Measurements from ENCODE around the gene TMEM132D. TPM values are rescaled to one million over a fixed set of nuclear protein-coding genes. Genes with fewer than 3 reads are reported as not detected.

TMEM132D gene
- total RNA-seq, 1 experiment from 2014 or later = not detected

DNA sequence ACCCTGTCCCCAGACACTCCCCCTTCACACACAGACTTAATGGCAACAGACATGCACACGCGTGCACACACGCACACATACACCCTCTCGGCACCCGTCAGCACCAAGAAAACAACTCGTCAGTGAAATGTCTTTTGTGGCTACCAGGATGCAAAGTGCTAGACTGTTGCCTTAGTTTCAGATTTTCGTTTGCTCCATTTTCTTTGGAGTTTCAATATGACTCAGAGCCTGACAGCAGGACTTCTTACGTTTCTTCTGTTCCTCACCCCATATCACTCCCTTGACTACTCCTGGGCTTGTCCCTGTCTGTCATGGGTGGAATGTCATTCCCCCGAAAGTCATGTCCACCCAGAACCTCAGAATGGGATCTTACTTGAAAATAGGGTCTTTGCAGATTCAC lies 867.7 kb downstream of the TMEM132D start:
- intact Hi-C loops (cut with micrococcal nuclease; ENCODE audit: unreplicated experiment) (no loop called here), in situ Hi-C loops (cut with HindIII; ENCODE audit: low pct_unique_long_range_greater_than_20kb, low sequenced_read_pairs) (no loop called here)
- Histone ChIP-seq H3K27me3 (ENCODE audit: control insufficient read depth, insufficient read depth, low read length) (no peaks in the 10 kb centered on the region), H3K27ac (ENCODE audit: low read length) (no peak overlapping the region), H3K36me3 (ENCODE audit: control insufficient read depth, insufficient read depth, low read length) (no peaks in the 10 kb centered on the region), H3K4me3 (ENCODE audit: low read depth in 2 of 2, low read length in 2 of 2) (no peak overlapping the region), H3K4me1 (ENCODE audit: control insufficient read depth, insufficient read depth, low read length) (no peaks in the 10 kb centered on the region), H3K9me3 (ENCODE audit: control insufficient read depth, insufficient read depth, low read depth, low read length) (no peaks in the 10 kb centered on the region)
- DNase-seq (ENCODE audit: low read depth, low spot score) (no peak), ATAC-seq (no peak)
- POLR2A ChIA-PET = no interaction called here
- no TSS peak for BruUV-seq (replicated peaks)
- CTCF ChIA-PET = no interaction called here
- TF ChIP-seq, protein P1, sequence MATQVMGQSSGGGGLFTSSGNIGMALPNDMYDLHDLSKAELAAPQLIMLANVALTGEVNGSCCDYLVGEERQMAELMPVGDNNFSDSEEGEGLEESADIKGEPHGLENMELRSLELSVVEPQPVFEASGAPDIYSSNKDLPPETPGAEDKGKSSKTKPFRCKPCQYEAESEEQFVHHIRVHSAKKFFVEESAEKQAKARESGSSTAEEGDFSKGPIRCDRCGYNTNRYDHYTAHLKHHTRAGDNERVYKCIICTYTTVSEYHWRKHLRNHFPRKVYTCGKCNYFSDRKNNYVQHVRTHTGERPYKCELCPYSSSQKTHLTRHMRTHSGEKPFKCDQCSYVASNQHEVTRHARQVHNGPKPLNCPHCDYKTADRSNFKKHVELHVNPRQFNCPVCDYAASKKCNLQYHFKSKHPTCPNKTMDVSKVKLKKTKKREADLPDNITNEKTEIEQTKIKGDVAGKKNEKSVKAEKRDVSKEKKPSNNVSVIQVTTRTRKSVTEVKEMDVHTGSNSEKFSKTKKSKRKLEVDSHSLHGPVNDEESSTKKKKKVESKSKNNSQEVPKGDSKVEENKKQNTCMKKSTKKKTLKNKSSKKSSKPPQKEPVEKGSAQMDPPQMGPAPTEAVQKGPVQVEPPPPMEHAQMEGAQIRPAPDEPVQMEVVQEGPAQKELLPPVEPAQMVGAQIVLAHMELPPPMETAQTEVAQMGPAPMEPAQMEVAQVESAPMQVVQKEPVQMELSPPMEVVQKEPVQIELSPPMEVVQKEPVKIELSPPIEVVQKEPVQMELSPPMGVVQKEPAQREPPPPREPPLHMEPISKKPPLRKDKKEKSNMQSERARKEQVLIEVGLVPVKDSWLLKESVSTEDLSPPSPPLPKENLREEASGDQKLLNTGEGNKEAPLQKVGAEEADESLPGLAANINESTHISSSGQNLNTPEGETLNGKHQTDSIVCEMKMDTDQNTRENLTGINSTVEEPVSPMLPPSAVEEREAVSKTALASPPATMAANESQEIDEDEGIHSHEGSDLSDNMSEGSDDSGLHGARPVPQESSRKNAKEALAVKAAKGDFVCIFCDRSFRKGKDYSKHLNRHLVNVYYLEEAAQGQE (IDR thresholded peaks at IDR 0.05; ENCODE audit: insufficient read depth in 1 of 2, low read depth in 2 of 2, low read length in 1 of 2) = no peak
- TF ChIP-seq POLR2AphosphoS5 (IDR thresholded peaks at IDR 0.05; ENCODE audit: low read depth, low read length) = no peak
- TF ChIP-seq SIN3A (IDR thresholded peaks at IDR 0.05; ENCODE audit: borderline replicate concordance, insufficient read depth, low read depth, low read length) = no peak
- TF ChIP-seq, protein P2, sequence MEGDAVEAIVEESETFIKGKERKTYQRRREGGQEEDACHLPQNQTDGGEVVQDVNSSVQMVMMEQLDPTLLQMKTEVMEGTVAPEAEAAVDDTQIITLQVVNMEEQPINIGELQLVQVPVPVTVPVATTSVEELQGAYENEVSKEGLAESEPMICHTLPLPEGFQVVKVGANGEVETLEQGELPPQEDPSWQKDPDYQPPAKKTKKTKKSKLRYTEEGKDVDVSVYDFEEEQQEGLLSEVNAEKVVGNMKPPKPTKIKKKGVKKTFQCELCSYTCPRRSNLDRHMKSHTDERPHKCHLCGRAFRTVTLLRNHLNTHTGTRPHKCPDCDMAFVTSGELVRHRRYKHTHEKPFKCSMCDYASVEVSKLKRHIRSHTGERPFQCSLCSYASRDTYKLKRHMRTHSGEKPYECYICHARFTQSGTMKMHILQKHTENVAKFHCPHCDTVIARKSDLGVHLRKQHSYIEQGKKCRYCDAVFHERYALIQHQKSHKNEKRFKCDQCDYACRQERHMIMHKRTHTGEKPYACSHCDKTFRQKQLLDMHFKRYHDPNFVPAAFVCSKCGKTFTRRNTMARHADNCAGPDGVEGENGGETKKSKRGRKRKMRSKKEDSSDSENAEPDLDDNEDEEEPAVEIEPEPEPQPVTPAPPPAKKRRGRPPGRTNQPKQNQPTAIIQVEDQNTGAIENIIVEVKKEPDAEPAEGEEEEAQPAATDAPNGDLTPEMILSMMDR (IDR thresholded peaks at IDR 0.05) = no peak
- no peak for TF ChIP-seq TCF7L2 (IDR thresholded peaks at IDR 0.05; ENCODE audit: low read depth, low read length)

DNA sequence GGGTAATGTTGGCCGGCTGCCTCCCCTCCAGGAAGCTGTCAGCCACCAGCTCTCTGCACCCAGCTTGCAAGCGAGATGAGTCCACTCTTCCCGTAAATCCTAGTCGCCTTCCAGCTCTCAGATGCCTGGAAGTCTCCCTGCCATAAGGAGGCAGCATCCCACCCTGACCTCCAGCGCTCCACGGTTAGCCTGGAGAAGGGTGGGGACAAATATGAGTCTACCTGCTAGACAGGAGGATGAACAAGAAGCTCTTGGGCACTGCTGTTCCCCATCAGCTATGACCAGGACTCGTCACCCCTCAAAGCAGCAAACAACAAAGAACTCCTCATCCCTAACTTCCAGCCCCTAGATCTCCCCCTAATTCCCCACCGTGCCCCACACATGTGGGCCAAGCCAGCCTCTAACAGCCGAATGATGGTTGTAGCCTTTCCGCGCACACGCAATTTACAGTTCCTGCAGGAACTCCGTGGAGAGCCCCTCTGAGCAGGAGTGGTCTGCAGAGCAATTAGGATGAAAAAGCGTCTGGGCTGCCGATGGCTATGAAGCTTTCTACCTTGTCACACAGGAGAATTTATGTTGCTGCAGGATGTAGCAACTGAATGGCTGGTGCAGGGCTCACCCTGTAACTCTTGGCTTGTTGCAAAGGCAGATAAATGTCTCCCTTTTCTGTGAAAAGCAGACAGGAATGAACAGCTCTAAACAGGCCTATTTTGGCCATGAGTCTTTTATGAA lies 869.1 kb downstream of the TMEM132D start:
- no peaks in the 10 kb centered on the region for H3K36me3 ChIP-seq (ENCODE audit: control insufficient read depth, insufficient read depth, low read length)
- CTCF ChIA-PET = interaction anchor here (0.7 kb wide), 1 partner anchor 66 kb away, joined by 5 read pairs; no protein-coding TSS in a partner anchor
- intact Hi-C loops (cut with micrococcal nuclease; ENCODE audit: unreplicated experiment) = no loop called here
- POLR2A ChIA-PET = no interaction called here
- ATAC-seq (no peak), DNase-seq (ENCODE audit: low read depth, low spot score) (no peak)
- no peaks in the 10 kb centered on the region for H3K9me3 ChIP-seq (ENCODE audit: control insufficient read depth, insufficient read depth, low read depth, low read length)
- no peaks in the 10 kb centered on the region for H3K27me3 ChIP-seq (ENCODE audit: control insufficient read depth, insufficient read depth, low read length)
- in situ Hi-C loops (cut with HindIII; ENCODE audit: low pct_unique_long_range_greater_than_20kb, low sequenced_read_pairs) = no loop called here
- TF ChIP-seq, protein P2 (IDR thresholded peaks at IDR 0.05) = no peak
- no peak for TF ChIP-seq TCF7L2 (IDR thresholded peaks at IDR 0.05; ENCODE audit: low read depth, low read length)
- TF ChIP-seq SIN3A (IDR thresholded peaks at IDR 0.05; ENCODE audit: borderline replicate concordance, insufficient read depth, low read depth, low read length) = no peak
- TF ChIP-seq POLR2AphosphoS5 (IDR thresholded peaks at IDR 0.05; ENCODE audit: low read depth, low read length) = no peak
- TF ChIP-seq, protein P1 (IDR thresholded peaks at IDR 0.05; ENCODE audit: insufficient read depth in 1 of 2, low read depth in 2 of 2, low read length in 1 of 2) = no peak
- no peak overlapping the region for H3K4me3 ChIP-seq (ENCODE audit: low read depth in 2 of 2, low read length in 2 of 2)
- no peak overlapping the region for H3K27ac ChIP-seq (ENCODE audit: low read length)
- no peaks in the 10 kb centered on the region for H3K4me1 ChIP-seq (ENCODE audit: control insufficient read depth, insufficient read depth, low read length)
- no TSS peak for BruUV-seq (replicated peaks)
